Fibroblast of skin of left quadriceps (primary cell): Measurements from ENCODE around the gene CAMK2N2.

ENCODE experiments used
- DNase-seq, 2 experiments: peaks; one replicate each; pipeline ENCODE4 v3.0.0-alpha.2; 2013; ENCODE audit warnings: low read depth in 2 of 2

Gene CAMK2N2

DNA sequence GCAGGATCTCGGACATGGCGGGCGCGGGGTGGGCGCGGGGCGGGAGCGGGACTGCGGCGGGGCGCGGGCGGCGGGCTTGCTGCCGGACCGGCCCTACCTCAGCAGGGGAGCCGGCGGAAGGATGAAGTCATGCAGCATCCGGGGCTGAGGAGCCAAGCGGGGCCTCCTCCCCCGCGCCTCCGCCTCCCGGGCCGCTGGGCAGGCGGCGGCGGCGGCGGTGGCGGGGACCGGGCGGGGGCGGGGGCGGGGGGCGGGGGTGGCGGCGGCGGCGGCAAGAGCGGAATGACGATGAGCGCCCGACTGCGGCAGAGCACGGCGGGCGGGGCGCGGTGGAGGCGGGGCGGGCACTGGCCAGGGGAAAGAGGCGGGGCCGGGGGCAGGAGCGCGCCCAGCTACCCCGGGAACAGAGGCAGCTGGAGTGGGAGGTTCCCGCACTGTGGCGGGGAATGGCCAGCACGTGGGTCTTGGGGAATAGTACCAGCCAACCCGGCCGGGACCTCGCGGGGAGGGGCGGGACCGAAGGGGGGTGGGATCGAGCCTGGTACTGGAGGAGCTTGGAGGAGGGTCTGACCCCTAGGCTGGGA is at the start of gene CAMK2N2:
TSS of gene CAMK2N2 (minus strand) at position 284 of the 584 bp plus-strand sequence. CDS start at position 16, 268 bp downstream.
- DNase-seq = no peak

GRCh38 chr3:184308744-184309143 is 47.4 kb upstream of the CAMK2N2 start:
- no peak for DNase-seq

DNA sequence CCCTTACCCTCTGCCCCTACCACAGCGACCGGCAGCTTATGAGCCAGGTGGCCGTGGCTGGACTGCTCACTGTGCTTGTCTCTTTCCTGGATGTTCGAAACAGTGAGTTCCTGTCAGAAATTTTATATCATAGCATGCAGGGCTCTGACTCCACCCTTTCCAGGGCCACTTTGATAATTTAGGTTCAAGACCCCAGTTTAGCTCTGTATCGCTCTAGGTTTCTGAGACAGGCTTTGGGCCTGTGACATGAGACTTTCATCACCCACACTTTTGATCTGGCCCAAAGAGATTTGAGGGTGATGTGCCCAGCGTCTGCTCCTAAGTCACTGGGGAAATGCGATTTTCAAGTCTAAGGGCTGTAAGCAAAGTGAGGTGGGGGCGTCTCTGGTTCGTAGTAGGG is 46.6 kb upstream of the CAMK2N2 start:
- DNase-seq = no peak

- DNase-seq = no peak
Measured at GRCh38 chr3:184306341-184306972, 45.1 kb upstream of the CAMK2N2 start.

GRCh38 chr3:184305577-184305976 is 44.2 kb upstream of the CAMK2N2 start:
- DNase-seq = no peak

- DNase-seq = no peak
Measured at GRCh38 chr3:184300378-184300720, 39.0 kb upstream of the CAMK2N2 start.

GRCh38 chr3:184299488-184300377 is 38.4 kb upstream of the CAMK2N2 start:
- DNase-seq = no peak

- DNase-seq = peak; percentile 93 to 94
Measured at GRCh38 chr3:184298759-184299487, 37.6 kb upstream of the CAMK2N2 start, which contains the start of gene PSMD2. PSMD2 (plus strand) TSS chr3:184299241; CDS start chr3:184299267, 26 bp downstream.

DNA sequence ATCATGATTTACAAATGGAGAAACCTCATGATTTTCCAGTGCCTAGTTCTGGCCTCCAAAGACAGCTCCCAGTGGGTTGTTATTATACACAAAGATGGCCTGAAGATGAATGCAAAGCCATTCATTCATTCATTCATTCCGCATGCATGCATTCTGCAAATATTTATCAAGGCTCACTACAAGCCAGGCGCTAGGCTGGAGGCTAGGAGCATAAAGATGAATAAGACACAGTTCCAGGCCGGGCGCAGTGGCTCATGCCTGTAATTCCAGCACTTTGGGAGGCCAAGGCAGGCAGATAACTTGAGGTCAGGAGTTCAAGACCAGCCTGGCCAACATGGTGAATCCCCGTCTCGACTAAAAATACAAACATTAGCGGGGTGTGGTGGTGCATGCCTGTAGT is 35.3 kb upstream of the CAMK2N2 start:
- no peak for DNase-seq

DNA sequence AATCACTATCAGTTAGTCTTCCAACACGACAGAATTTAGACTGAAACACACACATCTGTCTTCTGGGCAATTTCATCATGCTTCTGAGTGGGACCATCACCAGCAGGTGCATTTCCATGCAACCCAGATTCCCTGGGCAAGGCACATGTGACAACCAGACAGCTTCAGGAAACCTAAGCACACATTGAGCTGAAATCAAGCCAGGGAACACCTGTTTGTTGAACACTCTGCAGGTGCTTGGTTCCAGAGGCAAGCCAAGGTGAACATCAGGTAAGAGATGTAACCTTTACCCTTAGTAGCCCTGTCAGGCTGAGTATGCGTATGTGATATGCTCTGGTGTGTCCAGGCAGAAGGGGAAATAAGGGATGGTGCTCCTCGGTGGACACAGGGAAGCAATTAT is 34.4 kb upstream of the CAMK2N2 start:
- DNase-seq = no peak

DNA sequence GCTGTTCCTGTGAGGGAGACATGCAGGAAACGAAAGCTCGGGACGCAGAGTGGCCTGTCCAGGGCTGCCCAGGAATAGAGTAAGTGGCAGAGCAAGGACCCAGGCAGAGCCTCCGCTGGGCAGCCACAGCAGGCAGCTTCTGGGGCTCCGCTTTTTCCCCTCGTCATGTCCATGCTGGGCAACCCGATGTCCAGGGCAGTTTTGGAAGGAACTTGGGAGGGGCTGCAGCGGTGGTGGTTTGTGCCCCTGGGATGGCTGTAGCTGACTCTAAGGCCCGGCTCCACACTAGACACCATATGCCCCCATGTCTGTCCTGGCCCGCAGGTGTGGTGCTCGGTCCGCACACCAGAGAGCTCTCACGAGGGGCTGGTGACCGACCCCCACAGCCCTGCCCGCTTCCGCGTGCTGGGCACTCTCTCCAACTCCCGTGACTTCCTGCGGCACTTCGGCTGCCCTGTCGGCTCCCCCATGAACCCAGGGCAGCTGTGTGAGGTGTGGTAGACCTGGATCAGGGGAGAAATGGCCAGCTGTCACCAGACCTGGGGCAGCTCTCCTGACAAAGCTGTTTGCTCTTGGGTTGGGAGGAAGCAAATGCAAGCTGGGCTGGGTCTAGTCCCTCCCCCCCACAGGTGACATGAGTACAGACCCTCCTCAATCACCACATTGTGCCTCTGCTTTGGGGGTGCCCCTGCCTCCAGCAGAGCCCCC is 30.5 kb upstream of the CAMK2N2 start:
- DNase-seq = no peak

DNA sequence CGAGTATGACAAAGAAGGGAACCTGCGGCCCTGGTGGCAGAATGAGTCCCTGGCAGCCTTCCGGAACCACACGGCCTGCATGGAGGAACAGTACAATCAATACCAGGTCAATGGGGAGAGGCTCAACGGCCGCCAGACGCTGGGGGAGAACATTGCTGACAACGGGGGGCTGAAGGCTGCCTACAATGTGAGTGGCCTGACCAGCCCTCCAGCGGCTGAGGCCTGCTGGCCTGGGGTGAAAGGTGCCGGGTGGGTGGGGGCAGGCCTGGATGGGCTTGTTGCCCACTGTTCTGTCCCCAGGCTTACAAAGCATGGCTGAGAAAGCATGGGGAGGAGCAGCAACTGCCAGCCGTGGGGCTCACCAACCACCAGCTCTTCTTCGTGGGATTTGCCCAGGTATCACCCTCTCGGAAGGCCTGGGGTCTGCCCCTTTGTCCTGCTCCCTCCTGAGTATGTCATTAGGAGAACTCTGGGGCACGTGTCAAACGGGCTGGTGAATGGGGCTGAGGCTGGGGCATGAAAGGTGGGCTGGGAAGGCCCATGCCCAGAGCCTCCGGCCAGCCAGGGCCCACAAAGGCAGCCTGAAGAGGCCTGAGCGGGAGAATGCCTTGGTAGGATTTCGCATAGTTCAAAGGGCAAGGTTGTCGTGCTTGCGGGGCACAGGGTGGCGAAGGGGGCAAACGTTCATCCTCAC is 29.8 kb upstream of the CAMK2N2 start:
- no peak for DNase-seq

GRCh38 chr3:184290331-184290730 is 29.0 kb upstream of the CAMK2N2 start:
- no peak for DNase-seq

- peak in 1 of 2 experiments; percentile 11 for DNase-seq
Measured at GRCh38 chr3:184289426-184289938, 28.1 kb upstream of the CAMK2N2 start.

DNA sequence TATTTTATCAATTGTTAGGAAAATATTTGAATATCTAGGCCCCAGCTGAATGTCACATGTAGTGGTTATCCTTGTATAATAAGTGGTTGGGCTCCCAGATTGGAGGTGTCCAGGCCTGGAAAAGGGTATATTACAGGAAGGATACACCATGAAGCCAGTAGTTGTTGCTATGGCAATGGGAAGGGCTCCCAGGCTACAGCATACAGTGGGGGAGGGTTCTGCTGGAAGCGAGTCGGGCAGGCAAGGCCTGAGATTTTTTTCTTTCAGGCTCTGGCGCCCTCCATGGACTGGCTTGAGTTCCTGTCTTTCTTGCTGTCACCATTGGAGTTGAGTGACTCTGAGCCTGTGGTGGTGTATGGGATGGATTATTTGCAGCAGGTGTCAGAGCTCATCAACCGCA is 23.3 kb upstream of the CAMK2N2 start:
- DNase-seq = peak; percentile 32 to 34

- no peak for DNase-seq
Measured at GRCh38 chr3:184283681-184284080, 22.3 kb upstream of the CAMK2N2 start.

DNA sequence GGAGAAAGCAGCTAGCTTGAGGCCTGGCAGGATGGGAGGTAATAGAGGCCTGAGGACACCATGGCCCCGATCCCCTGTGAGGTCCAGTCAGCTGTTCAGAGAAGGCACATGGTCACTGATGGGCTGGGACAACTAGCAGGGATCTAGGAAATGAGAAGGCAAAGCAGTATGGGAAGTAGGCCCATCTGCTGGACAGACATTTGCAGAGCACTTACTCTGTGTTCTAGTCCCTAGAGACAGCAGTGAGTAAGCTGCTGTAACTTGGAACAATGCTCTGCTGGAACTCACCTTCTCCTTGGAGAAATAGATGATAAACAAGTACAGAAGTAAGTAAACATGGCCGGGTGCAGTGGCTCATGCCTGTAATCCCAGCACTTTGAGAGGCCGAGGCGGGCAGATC is 21.6 kb upstream of the CAMK2N2 start:
- no peak for DNase-seq

DNA sequence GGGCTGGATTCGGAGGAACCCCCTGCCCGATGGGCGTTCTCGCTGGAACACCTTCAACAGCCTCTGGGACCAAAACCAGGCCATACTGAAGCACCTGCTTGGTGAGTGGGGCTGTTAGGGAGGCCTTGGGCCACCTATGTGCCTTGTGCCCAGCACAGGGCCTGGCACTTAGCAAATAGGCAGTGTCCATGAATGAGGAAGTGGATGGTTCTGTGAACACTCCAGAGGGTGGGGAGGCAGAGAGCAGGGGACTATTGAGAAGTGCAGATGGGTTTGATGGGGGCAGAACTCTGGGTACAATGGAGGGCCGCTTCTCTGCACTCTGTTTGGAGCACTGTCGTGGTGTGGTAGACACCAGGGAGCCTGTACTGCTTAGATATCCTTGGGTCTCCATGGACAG is 16.0 kb upstream of the CAMK2N2 start:
- no peak for DNase-seq

- DNase-seq = no peak
Measured at GRCh38 chr3:184275961-184276910, 14.9 kb upstream of the CAMK2N2 start, which contains the start of gene ECE2. ECE2 (plus strand) TSS chr3:184276022; CDS start chr3:184276154, 132 bp downstream.
